Retina (tissue), 1 donor: ENCODE results near the gene PKDREJ.
A peak's percentile ranks its signal among the peaks of the same experiment; 100 is the strongest.

Source experiments
- DNase-seq: peaks from one replicate; pipeline ENCODE4 v3.0.0-alpha.2; 2016

PKDREJ gene

GRCh38 chr22:46262449-46263215, 511 bp downstream of the PKDREJ start:
- peak; percentile 54 for DNase-seq

DNA sequence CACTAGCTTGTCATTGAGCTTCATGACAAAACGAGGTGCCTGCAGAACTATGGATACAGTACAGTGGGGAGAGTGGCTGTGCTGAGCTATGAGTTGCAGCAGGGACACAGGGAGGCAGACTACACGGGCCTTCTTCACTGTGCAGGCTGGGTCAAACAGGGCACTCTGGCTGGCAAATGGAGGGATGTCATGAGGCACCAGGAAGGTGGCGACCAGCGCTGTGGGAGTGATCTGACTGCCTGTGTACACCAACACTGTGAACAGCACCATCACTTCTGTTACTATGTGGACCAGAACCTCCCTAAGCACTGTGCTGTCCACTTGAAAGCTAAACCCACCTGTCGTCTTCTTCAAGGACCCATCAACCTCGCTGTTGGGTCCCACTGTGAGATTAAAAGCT, 3.1 kb downstream of the PKDREJ start:
- no peak for DNase-seq

DNA sequence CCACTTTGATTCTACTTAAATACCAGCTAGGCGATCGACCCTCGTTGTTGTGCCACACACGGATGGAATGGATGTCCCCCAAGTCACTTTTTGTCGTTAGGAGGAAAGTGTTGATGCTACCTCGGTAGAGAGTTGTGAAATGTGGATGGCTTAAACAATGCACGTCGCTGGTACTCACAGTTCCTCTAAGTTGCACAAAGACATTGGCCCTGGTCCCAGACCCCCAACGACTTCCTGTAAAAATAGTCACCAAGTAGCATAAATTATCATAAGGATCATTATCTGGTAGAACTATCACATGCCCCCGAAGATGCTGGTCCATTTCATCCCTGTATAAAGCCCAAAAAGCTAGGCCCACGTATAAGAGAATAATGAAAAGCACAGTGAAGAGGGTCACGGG, 3.8 kb downstream of the PKDREJ start:
- no peak for DNase-seq

DNA sequence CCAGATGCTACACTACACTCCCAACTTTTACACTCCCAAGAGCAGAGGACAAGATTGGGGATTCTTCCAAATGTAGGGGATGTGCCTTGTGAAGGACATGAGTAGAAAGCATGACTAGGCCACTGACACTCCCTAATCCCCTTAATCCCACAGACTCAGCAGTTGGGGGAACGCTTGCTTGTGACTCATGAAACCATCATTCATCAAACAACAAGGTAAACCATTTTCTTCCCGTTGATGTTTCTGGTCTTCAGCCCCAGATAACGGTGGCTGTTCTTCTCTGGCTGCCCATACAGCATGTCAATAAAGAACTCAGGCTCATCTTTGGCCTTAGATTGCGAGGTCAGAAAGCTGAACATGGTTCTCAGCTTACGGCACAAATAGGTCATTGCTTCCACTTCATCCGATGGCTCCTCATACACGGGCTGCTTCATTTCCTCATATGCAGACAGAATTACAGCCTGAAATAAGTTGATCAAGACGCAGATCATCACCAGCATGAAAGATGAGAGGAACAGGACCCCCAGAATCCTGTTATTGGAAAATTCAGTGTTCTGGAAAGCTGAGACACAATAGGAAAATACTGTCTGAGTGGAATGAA, 6.7 kb downstream of the PKDREJ start:
- no peak for DNase-seq

DNA sequence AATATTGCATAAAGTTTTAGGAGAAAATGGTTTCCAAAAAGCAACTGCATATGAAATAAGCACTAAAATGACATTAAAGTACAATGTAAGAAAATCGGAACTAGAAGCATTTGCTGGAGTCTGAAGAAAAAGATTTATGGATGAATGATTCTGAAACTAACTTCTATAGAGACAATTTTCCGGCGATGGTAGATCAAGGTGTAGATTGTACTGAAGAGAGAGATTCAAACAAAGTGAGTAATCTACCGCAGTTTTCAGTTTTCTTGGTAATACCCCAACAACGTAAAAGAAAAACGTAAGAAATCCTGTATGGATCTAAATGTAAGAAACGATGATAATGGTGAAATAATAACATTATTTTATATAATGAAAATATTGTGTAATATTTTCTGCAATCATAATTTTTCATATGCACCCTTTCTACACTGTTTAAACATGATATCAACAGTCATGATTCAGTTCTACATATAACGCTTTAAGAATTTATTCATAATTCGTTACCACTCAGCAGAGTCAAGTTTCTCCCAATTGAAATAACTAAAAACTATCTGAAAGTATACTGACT, 11.2 kb downstream of the PKDREJ start:
- DNase-seq = no peak

DNA sequence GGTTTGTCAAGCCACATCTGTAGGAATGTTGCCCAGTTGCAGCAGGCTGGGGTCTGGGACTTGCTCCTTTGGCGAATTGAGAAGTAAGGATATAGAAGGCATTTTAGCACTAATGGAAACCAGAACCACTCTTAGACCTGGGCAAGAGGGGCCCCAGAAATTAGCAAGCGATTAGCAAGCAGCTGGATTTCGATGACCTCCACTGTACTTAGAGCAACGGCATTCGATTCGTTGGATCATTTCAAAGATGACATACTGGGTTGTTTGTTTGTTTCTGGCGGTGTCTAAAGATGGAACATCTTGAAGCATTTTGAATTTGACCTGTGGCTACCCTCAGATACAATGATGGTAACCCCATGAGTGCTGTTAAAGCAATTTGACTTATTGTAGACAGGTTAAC, 11.9 kb downstream of the PKDREJ start:
- DNase-seq = no peak

- DNase-seq = no peak
Measured at GRCh38 chr22:46250783-46251125, 12.4 kb downstream of the PKDREJ start.

GRCh38 chr22:46250035-46250782, 12.9 kb downstream of the PKDREJ start, which contains the start of gene CDPF1:
Gene CDPF1, minus strand, starts transcription at chr22:46250293. Its CDS starts 2,009 bp downstream, at chr22:46248284.
- DNase-seq = peak; percentile 94

DNA sequence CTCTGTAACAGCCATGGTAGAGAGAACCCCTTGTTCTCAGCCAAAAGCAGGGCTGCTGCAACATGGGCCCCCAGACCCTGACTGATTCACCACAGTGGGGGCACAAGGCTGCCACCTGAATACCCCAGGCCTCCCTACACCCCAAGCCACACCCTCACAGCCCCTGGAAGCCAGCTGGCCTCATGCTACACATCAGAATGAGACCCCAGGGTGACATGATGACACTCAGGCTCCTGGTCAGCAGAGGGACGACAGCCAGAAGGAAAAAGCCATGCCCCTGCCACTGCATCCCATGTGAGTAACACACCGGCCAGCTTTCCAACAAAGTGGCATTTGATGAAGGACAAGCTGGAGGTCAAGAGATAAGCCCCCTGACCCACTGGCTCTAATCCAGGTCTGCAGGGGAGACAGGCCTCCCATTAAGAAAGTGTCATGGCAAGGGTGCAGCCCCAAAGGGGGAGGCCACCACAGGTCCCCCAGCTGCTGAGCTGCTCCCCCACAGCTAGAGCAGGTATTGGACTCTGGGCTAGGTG, 15.6 kb downstream of the PKDREJ start:
- no peak for DNase-seq

- no peak for DNase-seq
Measured at GRCh38 chr22:46246178-46246577, 17.0 kb downstream of the PKDREJ start.

GRCh38 chr22:46245511-46245910, 17.6 kb downstream of the PKDREJ start:
- DNase-seq = no peak

DNA sequence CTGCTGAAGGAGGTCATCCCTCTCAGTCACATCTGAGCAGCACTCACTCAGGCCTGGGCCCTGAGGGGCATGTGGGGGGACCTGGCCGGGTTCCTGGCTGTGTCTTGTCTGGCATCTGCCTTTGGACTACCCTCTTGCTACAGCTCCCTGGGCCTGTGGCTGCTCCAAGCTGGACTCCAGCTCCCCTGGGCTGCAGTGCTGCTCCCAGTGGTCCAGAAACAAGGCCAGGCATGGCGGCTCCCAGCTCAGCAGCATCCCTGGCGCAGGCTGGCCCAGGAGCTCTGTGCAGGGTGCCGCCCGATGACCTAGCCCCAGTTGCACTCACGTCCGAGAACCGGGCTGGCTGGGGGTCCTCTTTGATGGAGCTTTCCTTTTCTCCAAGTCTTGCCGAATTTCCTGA, 18.4 kb downstream of the PKDREJ start:
- DNase-seq = no peak

DNA sequence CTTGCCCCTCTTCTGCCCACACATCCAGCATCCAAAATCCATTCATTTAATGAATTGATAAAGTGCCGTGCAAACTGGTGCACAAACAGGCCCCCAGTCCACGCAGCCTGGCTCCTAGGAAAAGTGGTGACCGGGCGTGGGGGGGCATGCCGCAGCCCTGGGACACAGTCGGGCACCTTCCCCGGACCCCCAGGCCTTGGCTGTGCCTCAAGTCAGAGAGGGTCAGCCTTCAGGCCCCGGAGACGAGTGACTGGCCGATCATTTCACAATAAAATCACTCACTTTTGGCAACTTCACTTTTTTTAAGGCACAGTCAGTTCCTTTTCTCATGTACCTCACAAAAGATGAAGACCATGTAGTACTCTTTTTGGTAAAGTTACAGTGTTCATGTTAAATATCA, 21.1 kb downstream of the PKDREJ start:
- DNase-seq = no peak

DNA sequence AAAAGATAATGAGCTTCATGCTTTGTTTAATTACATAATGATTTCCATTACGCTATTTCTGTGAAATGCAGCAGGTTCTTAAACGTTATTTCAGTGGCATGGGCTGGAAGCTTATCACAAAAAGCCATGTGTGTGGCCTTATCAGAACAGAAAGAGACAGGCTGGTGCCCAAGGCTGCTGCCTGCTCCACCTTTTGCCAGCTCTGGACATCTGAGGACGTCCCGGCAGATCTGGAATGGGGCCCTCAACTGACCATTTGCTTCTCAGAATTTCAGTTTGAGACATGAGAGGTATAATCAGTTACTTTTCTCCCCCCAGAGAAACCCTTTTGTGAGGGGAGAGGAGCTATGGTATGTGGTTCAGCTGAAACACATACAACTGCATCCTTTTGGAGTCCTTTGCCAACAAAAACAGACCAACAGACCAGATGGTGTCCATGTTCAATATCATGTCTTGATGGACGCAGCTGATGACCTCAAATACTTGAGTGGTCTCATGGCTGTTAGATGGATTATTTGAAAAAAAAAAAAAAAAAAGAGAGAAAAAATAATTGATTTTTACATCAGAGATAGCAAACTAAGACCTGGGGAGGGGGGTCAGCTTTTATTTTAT, 21.6 kb downstream of the PKDREJ start:
- DNase-seq = no peak

DNA sequence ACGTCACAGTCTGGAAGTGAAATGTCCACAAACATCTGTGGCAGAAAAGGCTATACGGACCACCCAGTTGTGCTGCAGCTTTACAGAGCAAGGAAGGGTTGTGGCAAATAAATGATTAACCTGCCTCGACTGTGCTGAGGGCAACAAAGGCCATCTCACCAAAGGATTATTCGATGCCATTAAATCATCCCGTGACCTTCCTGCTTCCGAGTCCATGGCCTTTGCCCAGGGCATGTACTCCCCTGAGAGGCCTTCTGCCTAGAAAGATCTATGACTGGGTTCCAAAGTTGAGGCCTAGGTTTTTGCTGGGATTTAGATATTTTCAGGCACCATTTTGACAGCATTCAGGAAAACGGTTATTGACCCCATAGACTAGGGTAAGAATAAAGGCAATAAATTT, 22.2 kb downstream of the PKDREJ start:
- DNase-seq = no peak

DNA sequence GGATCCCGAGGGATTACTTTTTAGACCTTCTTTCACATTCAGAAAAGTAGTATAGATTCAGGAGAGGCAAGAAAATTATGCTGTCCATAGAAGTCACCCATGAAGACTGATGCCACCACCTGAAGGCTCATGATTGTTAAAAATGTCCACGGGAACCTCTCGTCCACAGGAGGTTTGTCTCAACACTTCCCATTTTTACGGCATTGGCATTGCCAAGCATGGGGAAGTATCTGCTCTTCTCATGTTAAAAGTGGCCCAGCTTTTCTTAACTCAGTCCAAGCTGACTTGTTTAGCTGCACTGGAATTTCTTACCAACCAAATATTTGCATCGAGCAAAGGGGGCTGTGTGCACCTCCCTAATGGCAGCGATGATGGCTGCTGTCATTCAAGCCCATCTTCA, 22.6 kb downstream of the PKDREJ start:
- no peak for DNase-seq

DNA sequence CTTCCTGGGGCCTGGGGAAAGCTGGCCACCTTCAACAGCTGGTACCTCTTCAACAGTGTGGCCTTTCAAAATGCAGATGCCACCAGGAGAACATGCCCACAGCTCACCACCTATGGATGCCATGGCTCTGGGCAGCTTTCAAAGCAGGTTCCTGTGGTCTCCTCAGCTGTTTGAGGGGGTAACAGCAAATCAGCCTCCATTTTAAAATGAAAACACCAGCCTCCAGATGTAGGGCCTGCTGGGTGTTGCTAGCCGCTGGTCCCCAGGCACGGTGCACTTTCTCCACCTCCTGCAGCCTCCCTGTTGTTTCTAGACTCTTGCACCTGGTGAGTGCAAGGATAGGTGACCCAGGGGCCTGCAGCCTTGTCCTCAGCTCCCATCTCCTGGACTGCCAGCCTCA, 23.1 kb downstream of the PKDREJ start:
- no peak for DNase-seq

- DNase-seq = no peak
Measured at GRCh38 chr22:46239261-46240048, 23.7 kb downstream of the PKDREJ start.

GRCh38 chr22:46238541-46238940, 24.6 kb downstream of the PKDREJ start:
- peak; percentile 31 for DNase-seq

GRCh38 chr22:46237453-46238124, 25.6 kb downstream of the PKDREJ start:
- no peak for DNase-seq

DNA sequence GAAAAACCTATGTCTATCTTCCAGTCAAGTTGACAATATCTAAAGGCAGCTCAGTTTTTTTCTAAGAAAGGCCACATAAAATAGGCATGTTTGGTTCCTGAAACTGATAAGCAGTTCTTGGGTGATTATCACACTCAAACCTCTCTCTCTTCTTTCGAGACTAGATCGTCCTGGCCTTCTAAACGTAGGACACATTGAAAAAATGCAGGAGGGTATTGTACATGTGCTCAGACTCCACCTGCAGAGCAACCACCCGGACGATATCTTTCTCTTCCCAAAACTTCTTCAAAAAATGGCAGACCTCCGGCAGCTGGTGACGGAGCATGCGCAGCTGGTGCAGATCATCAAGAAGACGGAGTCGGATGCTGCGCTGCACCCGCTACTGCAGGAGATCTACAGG, 28.2 kb downstream of the PKDREJ start:
- no peak for DNase-seq

- DNase-seq = no peak
Measured at GRCh38 chr22:46233231-46233630, 29.9 kb downstream of the PKDREJ start.
